H9 (cell line): Measurements from ENCODE around the gene ARIH1. TPM values are rescaled to one million over a fixed set of nuclear protein-coding genes. Genes with fewer than 3 reads are reported as not detected.

ENCODE experiments used
- DNase-seq: peaks from one replicate; pipeline ENCODE4 v3.0.0-alpha.2; 2017
- H2AFZ ChIP-seq: one replicate; pipeline ENCODE4 v1.6.1; 2013; ENCODE audit warnings: mild to moderate bottlenecking, low read length, control low read depth, moderate library complexity
- H2AK5ac ChIP-seq: 2 replicates; pipeline ENCODE4 v1.6.1; 2013; ENCODE audit warnings: low read length, control low read depth, mixed read lengths; ENCODE audit not compliant: insufficient read length
- H2BK120ac ChIP-seq: one replicate; pipeline ENCODE4 v1.6.1; 2013; ENCODE audit warnings: low read depth, mild to moderate bottlenecking, low read length, control low read depth, inconsistent platforms; ENCODE audit not compliant: poor library complexity, severe bottlenecking
- H2BK12ac ChIP-seq: 2 replicates; pipeline ENCODE4 v1.6.1; 2013; ENCODE audit warnings: low read length, control low read depth, mixed read lengths, low read depth; ENCODE audit not compliant: insufficient read length
- H2BK15ac ChIP-seq: 2 replicates; pipeline ENCODE4 v1.6.1; 2013; ENCODE audit warnings: low read depth, low read length, control low read depth
- H2BK20ac ChIP-seq: one replicate; pipeline ENCODE4 v1.6.1; 2013; ENCODE audit warnings: low read depth, mild to moderate bottlenecking, low read length, control low read depth, inconsistent platforms; ENCODE audit not compliant: poor library complexity, severe bottlenecking
- H2BK5ac ChIP-seq: 2 replicates; pipeline ENCODE4 v1.6.1; 2013; ENCODE audit warnings: low read length, control low read depth, mixed read lengths; ENCODE audit not compliant: insufficient read length
- H3K14ac ChIP-seq: 2 replicates; pipeline ENCODE4 v1.6.1; 2013; ENCODE audit warnings: low read length, control low read depth; ENCODE audit not compliant: insufficient read depth
- H3K18ac ChIP-seq: 2 replicates; pipeline ENCODE4 v1.6.1; 2013; ENCODE audit warnings: low read depth, mild to moderate bottlenecking, mixed read lengths, low read length, control low read depth; ENCODE audit not compliant: insufficient read length
- H3K23ac ChIP-seq: 2 replicates; pipeline ENCODE4 v1.6.1; 2013; ENCODE audit warnings: low read length, control low read depth, mixed read lengths, low read depth; ENCODE audit not compliant: insufficient read length
- H3K23me2 ChIP-seq: 2 replicates; pipeline ENCODE4 v1.6.1; 2013; ENCODE audit warnings: low read depth, mild to moderate bottlenecking, mixed read lengths, low read length, control low read depth; ENCODE audit not compliant: insufficient read length, poor library complexity, severe bottlenecking
- H3K27ac ChIP-seq: 2 replicates; pipeline ENCODE4 v1.5.1; 2013; ENCODE audit warnings: low read length, control low read depth, mixed read lengths, low read depth; ENCODE audit not compliant: insufficient read length
- H3K27me3 ChIP-seq: 2 replicates; pipeline ENCODE4 v1.6.1; 2013; ENCODE audit warnings: low read length, control low read depth, inconsistent platforms; ENCODE audit not compliant: insufficient read depth
- H3K4ac ChIP-seq: 2 replicates; pipeline ENCODE4 v1.6.1; 2013; ENCODE audit warnings: low read depth, mild to moderate bottlenecking, control low read depth, inconsistent platforms, low read length, moderate library complexity
- H3K4me1 ChIP-seq: 2 replicates; pipeline ENCODE4 v1.6.1; 2013; ENCODE audit warnings: low read length, control low read depth, inconsistent platforms; ENCODE audit not compliant: insufficient read depth
- H3K4me2 ChIP-seq: 2 replicates; pipeline ENCODE4 v1.6.1; 2013; ENCODE audit warnings: low read length, control low read depth, mixed read lengths; ENCODE audit not compliant: insufficient read length, insufficient read depth
- H3K56ac ChIP-seq: 2 replicates; pipeline ENCODE4 v1.6.1; 2013; ENCODE audit warnings: low read depth, mild to moderate bottlenecking, mixed read lengths, low read length, control low read depth; ENCODE audit not compliant: insufficient read length
- H3K79me1 ChIP-seq: 2 replicates; pipeline ENCODE4 v1.6.1; 2013; ENCODE audit warnings: low read depth, mild to moderate bottlenecking, moderate library complexity, low read length, control low read depth, inconsistent platforms; ENCODE audit not compliant: insufficient read depth, poor library complexity, severe bottlenecking
- H3K79me2 ChIP-seq: 2 replicates; pipeline ENCODE4 v1.6.1; 2013; ENCODE audit warnings: low read length, control low read depth, inconsistent platforms; ENCODE audit not compliant: insufficient read depth
- H3K9ac ChIP-seq: 2 replicates; pipeline ENCODE4 v1.6.1; 2013; ENCODE audit warnings: low read length, control low read depth, mixed read lengths; ENCODE audit not compliant: insufficient read length; ENCODE audit errors: extremely low read depth
- H3K9me3 ChIP-seq: one replicate; pipeline ENCODE4 v1.6.1; 2013; ENCODE audit warnings: low read depth, low read length, inconsistent platforms; ENCODE audit not compliant: control insufficient read depth
- H3T11ph ChIP-seq: one replicate; pipeline ENCODE4 v1.6.1; 2013; ENCODE audit warnings: mild to moderate bottlenecking, low read length, control low read depth, inconsistent platforms
- H4K20me1 ChIP-seq: one replicate; pipeline ENCODE4 v1.6.1; 2013; ENCODE audit not compliant: control insufficient read depth, insufficient read length, insufficient read depth
- H4K5ac ChIP-seq: 2 replicates; pipeline ENCODE4 v1.6.1; 2013; ENCODE audit warnings: low read depth, mild to moderate bottlenecking, mixed read lengths, low read length, control low read depth; ENCODE audit not compliant: insufficient read length
- H4K8ac ChIP-seq: replicated peaks from 2 replicates; pipeline ENCODE4 v1.6.1; 2013; ENCODE audit warnings: low read length, control low read depth, mixed read lengths, low read depth; ENCODE audit not compliant: insufficient read length
- H4K91ac ChIP-seq: 2 replicates; pipeline ENCODE4 v1.6.1; 2013; ENCODE audit warnings: low read depth, mild to moderate bottlenecking, moderate library complexity, mixed read lengths, low read length, control low read depth; ENCODE audit not compliant: insufficient read length
- H3K27ac Mint-ChIP-seq, 3 experiments: 2 replicates in 2 of 3; 3 replicates in 1 of 3; pipeline ENCODE4 v1.8.0; 2020 to 2021; ENCODE audit warnings: mixed read lengths in 3 of 3, mild to moderate bottlenecking in 1 of 3, moderate library complexity in 1 of 3
- H3K27me3 Mint-ChIP-seq: 2 replicates; pipeline ENCODE4 v1.8.0; 2021; ENCODE audit warnings: low read depth, mild to moderate bottlenecking, moderate library complexity, mixed read lengths
- H3K36me3 Mint-ChIP-seq, 3 experiments: 2 replicates in 2 of 3; 3 replicates in 1 of 3; pipeline ENCODE4 v1.8.0; 2020 to 2021; ENCODE audit warnings: low read depth in 3 of 3, mixed read lengths in 3 of 3; ENCODE audit not compliant: insufficient read depth in 1 of 3
- H3K4me1 Mint-ChIP-seq, 2 experiments: 2 replicates each; pipeline ENCODE4 v1.8.0; 2020; ENCODE audit warnings: mixed read lengths in 2 of 2
- H3K4me3 Mint-ChIP-seq, 2 experiments: 2 replicates in 1 of 2; 3 replicates in 1 of 2; pipeline ENCODE4 v1.8.0; 2020 to 2021; ENCODE audit warnings: mild to moderate bottlenecking in 2 of 2, mixed read lengths in 2 of 2, moderate library complexity in 1 of 2
- H3K9me3 Mint-ChIP-seq, 2 experiments: 2 replicates in 1 of 2; 3 replicates in 1 of 2; pipeline ENCODE4 v1.8.0; 2020; ENCODE audit warnings: mild to moderate bottlenecking in 2 of 2, mixed read lengths in 2 of 2, moderate library complexity in 1 of 2
- CTCF ChIP-seq: fragments of 200-600 bp; sonication (generic); conservative IDR thresholded peaks from 3 replicates; pipeline ENCODE4 v1.8.0; 2021; ENCODE audit warnings: antibody characterized with exemption, mild to moderate bottlenecking
- WGBS: extraction: QIAGEN DNeasy Blood & Tissue Kit; methylation state at CpG from one replicate; pipeline ENCODE4 v1.1.7; 2013; ENCODE audit warnings: missing lambda C conversion rate, low lambda C conversion rate, mixed read lengths; ENCODE audit not compliant: insufficient read length; ENCODE audit errors: extremely low coverage; 5-methylcytosine and 5-hydroxymethylcytosine counted together
- total RNA-seq: library from RNA; stranded (reverse); gene quantifications from 2 replicates; pipeline ENCODE4 v1.2.1, GENCODE V29; 2021

The ARIH1 gene
- total RNA-seq, 1 experiment from 2014 or later = 158 TPM

DNA sequence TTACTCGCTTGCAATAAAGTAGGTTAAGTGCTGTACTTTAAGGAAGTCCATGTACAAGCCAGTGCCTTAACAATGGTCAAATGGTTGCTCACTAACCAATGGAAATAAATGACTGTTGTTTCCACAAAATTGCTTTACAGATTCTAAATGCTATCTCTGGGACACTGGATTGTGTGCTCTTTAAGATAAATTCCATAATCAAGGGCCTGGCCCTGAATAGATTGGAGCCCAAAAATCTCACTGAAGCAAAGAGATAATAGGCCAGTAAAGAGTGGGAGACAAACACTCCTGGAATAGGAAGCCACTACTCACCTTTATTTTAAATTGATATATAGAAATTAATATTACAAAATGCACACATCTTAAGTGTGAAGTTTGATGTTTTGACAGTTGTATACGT is 118.0 kb downstream of the ARIH1 start:
- H2AFZ ChIP-seq = no peak overlapping the region
- H3K27me3 ChIP-seq = no peaks in the 10 kb centered on the region
- no peaks in the 10 kb centered on the region for H3K9me3 ChIP-seq
- no peaks in the 10 kb centered on the region for H3K27me3 Mint-ChIP-seq
- no peak overlapping the region for H3T11ph ChIP-seq
- no peak for TF ChIP-seq CTCF
- no peak for DNase-seq
- H3K9ac ChIP-seq = no peak overlapping the region
- H4K91ac ChIP-seq = no peak overlapping the region
- H3K9me3 Mint-ChIP-seq = no peaks in the 10 kb centered on the region
- no peak overlapping the region for H4K8ac ChIP-seq
- WGBS = no CpG with 5 or more reads among the region's 2 CpGs
- no peaks in the 10 kb centered on the region for H3K36me3 Mint-ChIP-seq
- no peak overlapping the region for H2AK5ac ChIP-seq
- no peak overlapping the region for H3K27ac ChIP-seq
- no peak overlapping the region for H3K4me3 Mint-ChIP-seq
- no peak overlapping the region for H2BK5ac ChIP-seq
- H3K23ac ChIP-seq = no peak overlapping the region
- H3K56ac ChIP-seq = no peak overlapping the region
- H3K4me2 ChIP-seq = no peak overlapping the region
- no peak overlapping the region for H3K27ac Mint-ChIP-seq
- no peaks in the 10 kb centered on the region for H3K4me1 Mint-ChIP-seq
- H3K4me1 ChIP-seq = no peaks in the 10 kb centered on the region
- no peak overlapping the region for H2BK20ac ChIP-seq
- no peaks in the 10 kb centered on the region for H3K79me2 ChIP-seq
- H2BK12ac ChIP-seq = no peak overlapping the region
- no peak overlapping the region for H2BK15ac ChIP-seq
- H4K5ac ChIP-seq = no peak overlapping the region
- no peak overlapping the region for H3K4ac ChIP-seq
- H2BK120ac ChIP-seq = no peak overlapping the region
- H3K79me1 ChIP-seq = no peaks in the 10 kb centered on the region
- no peaks in the 10 kb centered on the region for H4K20me1 ChIP-seq
- H3K23me2 ChIP-seq = no peaks in the 10 kb centered on the region
- H3K18ac ChIP-seq = no peak overlapping the region
- no peak overlapping the region for H3K14ac ChIP-seq
